ENCODE data around the gene GAB1. TPM values are rescaled to one million over a fixed set of nuclear protein-coding genes. Genes with fewer than 3 reads are reported as not detected.

Gene GAB1
- total RNA-seq, 1 donor from 2014 or later: 14.9 TPM

DNA sequence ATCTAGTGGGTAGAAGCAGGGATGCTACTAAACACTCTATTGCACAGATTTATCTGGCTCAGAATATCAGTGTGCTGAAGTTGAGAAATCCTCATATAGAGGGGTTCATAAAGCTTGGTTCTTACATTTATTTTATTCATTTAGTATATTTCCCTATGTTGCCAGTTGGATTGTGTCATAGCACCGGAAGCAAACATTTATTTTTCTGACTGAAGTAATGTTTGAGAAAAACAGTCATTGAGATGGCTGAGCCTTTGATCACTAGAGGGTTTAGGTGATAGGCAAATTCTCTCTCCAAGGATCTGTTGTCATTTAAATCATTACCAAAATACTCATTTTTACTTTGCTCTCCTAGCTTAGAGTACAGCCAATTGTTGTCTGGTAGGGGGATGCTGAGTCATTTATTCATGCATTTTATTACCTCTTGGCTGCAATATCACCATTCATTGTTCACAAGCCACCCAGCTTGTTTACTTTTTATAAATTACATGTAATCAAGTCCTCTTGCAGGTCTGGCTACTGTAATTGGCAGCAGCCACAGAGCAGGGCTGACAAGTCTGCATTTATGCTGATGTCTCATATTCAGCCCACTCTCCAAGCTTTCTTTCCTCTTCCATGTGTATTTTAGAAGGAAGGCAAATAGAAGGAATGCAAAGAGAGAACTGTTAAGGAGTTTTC, 15.2 kb downstream of the GAB1 start:
- no peak for DNase-seq (ENCODE audit: low read depth)
- no peak overlapping the region for H3K4me3 ChIP-seq (ENCODE audit: low read depth, low read length)
- H3K27me3 ChIP-seq (ENCODE audit: control insufficient read depth, insufficient read depth, low read length): no peaks in the 10 kb centered on the region
- TF ChIP-seq, protein P1, sequence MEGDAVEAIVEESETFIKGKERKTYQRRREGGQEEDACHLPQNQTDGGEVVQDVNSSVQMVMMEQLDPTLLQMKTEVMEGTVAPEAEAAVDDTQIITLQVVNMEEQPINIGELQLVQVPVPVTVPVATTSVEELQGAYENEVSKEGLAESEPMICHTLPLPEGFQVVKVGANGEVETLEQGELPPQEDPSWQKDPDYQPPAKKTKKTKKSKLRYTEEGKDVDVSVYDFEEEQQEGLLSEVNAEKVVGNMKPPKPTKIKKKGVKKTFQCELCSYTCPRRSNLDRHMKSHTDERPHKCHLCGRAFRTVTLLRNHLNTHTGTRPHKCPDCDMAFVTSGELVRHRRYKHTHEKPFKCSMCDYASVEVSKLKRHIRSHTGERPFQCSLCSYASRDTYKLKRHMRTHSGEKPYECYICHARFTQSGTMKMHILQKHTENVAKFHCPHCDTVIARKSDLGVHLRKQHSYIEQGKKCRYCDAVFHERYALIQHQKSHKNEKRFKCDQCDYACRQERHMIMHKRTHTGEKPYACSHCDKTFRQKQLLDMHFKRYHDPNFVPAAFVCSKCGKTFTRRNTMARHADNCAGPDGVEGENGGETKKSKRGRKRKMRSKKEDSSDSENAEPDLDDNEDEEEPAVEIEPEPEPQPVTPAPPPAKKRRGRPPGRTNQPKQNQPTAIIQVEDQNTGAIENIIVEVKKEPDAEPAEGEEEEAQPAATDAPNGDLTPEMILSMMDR (IDR thresholded peaks at IDR 0.05; ENCODE audit: insufficient read depth, low read length, poor library complexity, severe bottlenecking): no peak
- no peaks in the 10 kb centered on the region for H3K36me3 ChIP-seq (ENCODE audit: control insufficient read depth, insufficient read depth, low read length)

DNA sequence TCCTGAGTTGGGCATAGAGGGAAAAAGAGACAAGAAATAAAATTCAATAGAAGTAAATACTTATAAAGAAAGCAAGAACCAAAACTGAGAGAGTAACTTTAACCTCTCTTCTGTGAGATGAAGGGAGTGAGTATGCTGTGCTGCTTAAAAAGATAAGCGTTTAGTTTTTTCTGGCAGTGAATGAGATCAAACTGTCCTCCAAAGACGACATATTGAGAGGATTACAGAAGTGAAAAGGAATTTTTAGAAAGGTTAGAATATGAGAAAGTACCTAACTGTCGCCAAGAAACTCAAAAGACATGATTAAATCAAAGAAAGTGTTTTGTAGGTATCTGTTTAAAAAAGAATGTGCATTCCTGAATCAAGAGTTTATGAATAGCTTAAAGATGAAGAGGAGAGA, 16.0 kb downstream of the GAB1 start:
- Histone ChIP-seq H3K36me3 (ENCODE audit: control insufficient read depth, insufficient read depth, low read length) (no peaks in the 10 kb centered on the region), H3K4me3 (ENCODE audit: low read depth, low read length) (no peak overlapping the region), H3K27me3 (ENCODE audit: control insufficient read depth, insufficient read depth, low read length) (no peaks in the 10 kb centered on the region)
- TF ChIP-seq, protein P1 (IDR thresholded peaks at IDR 0.05; ENCODE audit: insufficient read depth, low read length, poor library complexity, severe bottlenecking): no peak
- DNase-seq (ENCODE audit: low read depth): no peak

DNA sequence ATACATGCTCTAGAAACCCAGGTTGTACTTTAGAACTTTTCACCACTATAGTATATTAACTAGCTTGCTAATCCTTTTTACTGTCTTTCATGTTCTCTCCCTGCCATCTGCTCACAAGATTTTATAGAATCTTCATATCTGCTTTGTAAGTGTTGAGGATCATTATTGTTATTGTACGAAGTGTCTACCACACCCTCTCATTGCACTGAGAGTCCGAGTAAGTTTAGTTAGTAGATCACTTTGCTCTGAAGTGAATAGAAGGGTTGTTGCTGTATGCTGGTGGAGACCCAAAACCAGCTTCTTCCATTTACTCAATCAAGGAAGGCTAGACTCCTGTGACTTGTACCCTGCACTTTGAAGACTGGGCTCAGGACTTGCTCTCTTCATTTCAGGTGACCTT, 17.1 kb downstream of the GAB1 start:
- TF ChIP-seq, protein P1 (IDR thresholded peaks at IDR 0.05; ENCODE audit: insufficient read depth, low read length, poor library complexity, severe bottlenecking): no peak
- DNase-seq (ENCODE audit: low read depth): no peak
- Histone ChIP-seq H3K4me3 (ENCODE audit: low read depth, low read length) (no peak overlapping the region), H3K27me3 (ENCODE audit: control insufficient read depth, insufficient read depth, low read length) (no peaks in the 10 kb centered on the region), H3K36me3 (ENCODE audit: control insufficient read depth, insufficient read depth, low read length) (no peaks in the 10 kb centered on the region)

DNA sequence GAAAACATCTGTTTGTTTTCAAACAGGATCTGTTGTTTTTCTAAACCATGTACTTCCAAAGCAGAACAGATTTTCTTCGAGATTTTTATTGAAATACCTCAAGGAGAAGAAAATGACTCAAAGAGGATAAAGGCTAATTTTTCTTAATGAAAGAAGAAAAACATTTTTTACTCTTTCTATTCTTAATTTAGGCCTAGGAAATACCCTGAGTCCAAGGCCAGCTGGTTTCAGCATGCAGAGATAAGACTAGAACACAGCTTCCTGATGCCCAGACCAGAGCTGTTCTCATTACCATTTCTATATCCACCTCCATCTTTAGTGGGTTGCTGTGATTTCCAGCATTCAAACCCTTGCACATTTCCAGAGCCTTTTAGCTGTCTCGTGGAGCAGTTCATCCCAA, 18.3 kb downstream of the GAB1 start:
- no peak overlapping the region for H3K4me3 ChIP-seq (ENCODE audit: low read depth, low read length)
- H3K27me3 ChIP-seq (ENCODE audit: control insufficient read depth, insufficient read depth, low read length): no peaks in the 10 kb centered on the region
- TF ChIP-seq, protein P1 (IDR thresholded peaks at IDR 0.05; ENCODE audit: insufficient read depth, low read length, poor library complexity, severe bottlenecking): no peak
- no peaks in the 10 kb centered on the region for H3K36me3 ChIP-seq (ENCODE audit: control insufficient read depth, insufficient read depth, low read length)
- no peak for DNase-seq (ENCODE audit: low read depth)

DNA sequence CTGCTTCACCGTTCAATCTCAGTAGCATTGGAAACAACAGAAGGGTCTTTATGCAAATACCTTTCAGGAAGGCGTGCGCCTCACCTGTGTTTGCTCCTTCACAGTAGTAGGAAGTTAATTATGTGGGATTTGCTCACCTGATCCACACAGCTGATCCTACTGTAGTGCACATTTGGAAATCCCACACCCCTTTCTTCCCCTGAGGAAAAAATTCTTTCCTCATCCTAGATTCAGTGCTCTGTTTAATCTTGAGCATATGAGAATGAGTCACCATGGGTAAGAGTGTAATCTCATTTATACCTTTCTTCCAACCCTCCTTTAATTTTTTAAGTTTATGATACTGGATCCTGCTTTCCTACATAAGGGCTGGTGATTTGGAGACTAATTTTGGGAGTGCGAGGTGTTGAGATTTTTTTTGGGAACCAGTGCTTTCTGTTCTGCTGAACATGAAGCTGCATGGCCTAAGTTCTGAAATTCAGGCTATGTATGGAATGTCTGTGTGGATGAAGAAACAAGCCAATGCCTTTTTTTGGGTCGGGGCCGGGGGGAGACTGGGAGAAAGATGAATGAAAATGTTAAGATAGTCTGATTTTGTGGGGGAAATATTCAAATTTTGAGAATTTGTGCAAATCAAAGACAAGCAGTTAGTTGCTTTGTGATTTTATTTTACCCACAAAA, 19.0 kb downstream of the GAB1 start:
- no peak for DNase-seq (ENCODE audit: low read depth)
- Histone ChIP-seq H3K36me3 (ENCODE audit: control insufficient read depth, insufficient read depth, low read length) (no peaks in the 10 kb centered on the region), H3K27me3 (ENCODE audit: control insufficient read depth, insufficient read depth, low read length) (no peaks in the 10 kb centered on the region), H3K4me3 (ENCODE audit: low read depth, low read length) (no peak overlapping the region)
- TF ChIP-seq, protein P1 (IDR thresholded peaks at IDR 0.05; ENCODE audit: insufficient read depth, low read length, poor library complexity, severe bottlenecking): no peak

Measured in kidney epithelial cell (primary cell).